ENCODE results near the gene FOXP1.

DNA sequence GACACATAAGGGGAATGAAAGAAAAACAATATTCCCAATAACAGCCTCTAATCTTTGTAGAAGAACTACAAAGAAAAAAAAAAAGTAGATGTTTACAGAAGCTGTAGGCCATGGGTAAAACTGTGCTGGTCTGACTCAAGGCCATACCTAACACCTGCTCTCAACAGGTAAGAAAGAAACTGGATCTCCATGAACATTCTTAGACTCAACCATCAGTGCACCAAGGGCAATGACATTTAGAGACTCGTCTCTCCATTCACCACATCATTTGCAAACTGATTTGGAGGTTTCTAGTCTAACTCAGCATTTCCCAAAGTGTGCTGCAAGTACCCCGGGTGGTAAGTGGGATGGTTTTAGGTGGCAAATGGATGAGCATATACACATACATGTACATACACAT, 164.2 kb downstream of the FOXP1 start:
- TF ChIP-seq, protein P1, sequence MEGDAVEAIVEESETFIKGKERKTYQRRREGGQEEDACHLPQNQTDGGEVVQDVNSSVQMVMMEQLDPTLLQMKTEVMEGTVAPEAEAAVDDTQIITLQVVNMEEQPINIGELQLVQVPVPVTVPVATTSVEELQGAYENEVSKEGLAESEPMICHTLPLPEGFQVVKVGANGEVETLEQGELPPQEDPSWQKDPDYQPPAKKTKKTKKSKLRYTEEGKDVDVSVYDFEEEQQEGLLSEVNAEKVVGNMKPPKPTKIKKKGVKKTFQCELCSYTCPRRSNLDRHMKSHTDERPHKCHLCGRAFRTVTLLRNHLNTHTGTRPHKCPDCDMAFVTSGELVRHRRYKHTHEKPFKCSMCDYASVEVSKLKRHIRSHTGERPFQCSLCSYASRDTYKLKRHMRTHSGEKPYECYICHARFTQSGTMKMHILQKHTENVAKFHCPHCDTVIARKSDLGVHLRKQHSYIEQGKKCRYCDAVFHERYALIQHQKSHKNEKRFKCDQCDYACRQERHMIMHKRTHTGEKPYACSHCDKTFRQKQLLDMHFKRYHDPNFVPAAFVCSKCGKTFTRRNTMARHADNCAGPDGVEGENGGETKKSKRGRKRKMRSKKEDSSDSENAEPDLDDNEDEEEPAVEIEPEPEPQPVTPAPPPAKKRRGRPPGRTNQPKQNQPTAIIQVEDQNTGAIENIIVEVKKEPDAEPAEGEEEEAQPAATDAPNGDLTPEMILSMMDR (IDR thresholded peaks at IDR 0.05; ENCODE audit: low read depth, low read length, missing input control): no peak
- no peak for TF ChIP-seq JUND (IDR thresholded peaks at IDR 0.05)
- TF ChIP-seq RAD21 (IDR thresholded peaks at IDR 0.05): no peak
- no peak for TF ChIP-seq EGR1 (IDR thresholded peaks at IDR 0.05; ENCODE audit: low read depth in 2 of 2)
- no peak for TF ChIP-seq YY1 (IDR thresholded peaks at IDR 0.05)
- no peak for TF ChIP-seq ATF3 (IDR thresholded peaks at IDR 0.05)
- no peak for TF ChIP-seq TAF1 (conservative IDR thresholded peaks at IDR 0.05)
- no peak for TF ChIP-seq SP1 (IDR thresholded peaks at IDR 0.05)
